ENCODE measurements around the gene TMA7.
A peak's percentile ranks its signal among the peaks of the same experiment; 100 is the strongest.
"Not testable (repeated sequence)": the region's sequence is repeated elsewhere in the genome, so short reads cannot be mapped to it uniquely, and the experiment has no call there.

Gene TMA7

GRCh38 chr3:48470286-48470685 is 30.2 kb downstream of the TMA7 start:
- no peak for DNase-seq

GRCh38 chr3:48472673-48472922 is 32.5 kb downstream of the TMA7 start:
- no peak for DNase-seq

GRCh38 chr3:48472923-48473616 is 33.0 kb downstream of the TMA7 start:
- peak; percentile 93 for DNase-seq

DNA sequence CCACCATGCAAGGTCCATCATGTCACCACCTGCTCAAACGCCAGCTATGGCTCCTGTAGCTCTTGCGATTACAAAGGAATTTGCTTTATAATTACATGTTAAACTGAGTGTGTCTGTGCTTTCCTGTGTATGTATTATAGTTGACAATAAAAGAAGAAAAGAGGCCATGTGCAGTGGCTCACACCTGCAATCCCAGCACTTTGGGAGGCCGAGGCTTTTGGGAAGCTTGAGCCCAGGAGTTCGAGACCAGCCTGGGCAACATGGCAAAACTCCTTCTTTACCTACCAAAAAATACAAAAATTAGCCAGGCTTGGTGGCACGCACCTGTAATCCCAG is 33.5 kb downstream of the TMA7 start:
- DNase-seq, result no peak

DNA sequence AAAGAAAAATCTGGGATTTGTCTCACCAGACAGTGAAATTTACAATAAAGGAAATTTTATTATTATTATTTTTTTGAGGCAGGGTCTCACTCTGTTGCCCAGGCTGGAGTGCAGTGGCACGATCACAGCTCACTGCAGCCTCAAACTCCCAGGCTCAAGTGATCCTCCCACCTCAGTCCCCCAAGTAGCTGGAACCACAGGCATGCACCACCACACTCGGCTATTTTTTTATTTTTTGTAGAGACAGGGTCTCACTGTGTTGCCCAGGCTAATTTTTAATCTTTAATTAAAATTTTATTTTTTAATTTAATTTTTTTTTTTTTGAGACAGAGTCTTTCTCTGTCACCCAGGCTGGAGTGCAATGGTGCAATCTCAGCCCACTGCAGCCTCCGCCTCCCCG is 34.0 kb downstream of the TMA7 start:
- not testable (repeated sequence) for DNase-seq

DNA sequence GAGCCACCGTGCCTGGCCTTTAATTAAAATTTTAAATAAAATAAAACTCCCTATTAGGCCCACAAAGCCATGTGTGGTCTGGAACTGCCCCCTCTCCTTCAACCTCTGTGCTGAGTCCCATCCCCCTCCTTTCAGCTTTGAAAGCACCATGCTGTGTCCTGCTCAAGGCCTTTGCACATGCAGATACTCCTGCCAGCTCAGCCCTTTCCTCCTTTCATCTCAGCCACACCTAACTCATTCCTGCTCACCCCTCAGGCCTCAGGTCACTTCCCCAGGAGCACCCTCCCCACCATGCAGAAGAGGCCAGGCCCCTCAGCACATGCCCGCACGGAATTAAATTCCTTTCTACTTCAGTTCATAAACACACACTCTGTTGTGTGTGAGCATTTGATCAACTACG is 34.6 kb downstream of the TMA7 start:
- no peak for DNase-seq

GRCh38 chr3:48475188-48475587 is 35.1 kb downstream of the TMA7 start:
- DNase-seq, result no peak

GRCh38 chr3:48476426-48477053 is 36.5 kb downstream of the TMA7 start:
- no peak for DNase-seq

GRCh38 chr3:48477959-48478520 is 38.0 kb downstream of the TMA7 start:
- DNase-seq, result no peak

DNA sequence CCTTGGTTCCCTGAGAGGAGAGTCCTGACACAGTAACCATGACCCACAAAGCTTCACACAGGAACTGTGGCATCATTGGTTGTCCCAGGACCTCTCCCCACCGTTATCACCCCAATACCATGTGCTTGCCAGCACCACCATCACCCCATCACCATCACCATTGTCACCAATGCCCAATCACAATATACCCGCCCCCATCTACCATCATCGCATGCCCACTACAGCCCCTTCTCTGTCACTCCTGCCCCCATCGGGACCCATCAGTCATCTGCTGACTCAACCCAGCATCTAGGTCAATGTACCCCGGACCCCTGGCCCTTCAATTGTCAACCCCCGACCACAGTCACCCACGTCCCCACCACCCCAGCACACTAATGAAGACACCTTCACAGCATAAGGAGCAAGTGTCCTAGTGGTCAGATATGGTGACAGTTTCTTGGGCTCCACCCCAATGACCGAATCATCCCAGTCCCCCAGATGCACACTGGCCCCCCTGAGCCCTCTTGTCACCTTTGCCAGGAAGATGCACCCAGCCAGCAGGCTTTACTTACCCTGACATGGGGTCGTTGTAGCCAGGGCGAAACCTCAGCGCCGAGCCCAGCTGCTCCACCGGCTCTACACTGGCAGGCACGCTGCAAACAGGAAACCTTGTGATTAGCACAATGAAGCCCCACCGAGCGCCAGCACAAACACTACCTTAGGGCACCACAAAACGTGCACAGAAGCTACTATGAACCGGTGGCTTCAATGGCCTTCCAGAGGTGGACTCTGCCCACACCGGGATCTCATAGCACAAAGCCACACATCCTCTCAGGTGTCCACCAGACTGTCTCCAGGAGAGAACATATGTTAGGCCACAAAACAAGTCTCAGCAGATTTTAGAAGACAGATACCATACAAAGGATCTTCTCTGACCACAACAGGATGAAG is 38.8 kb downstream of the TMA7 start:
- DNase-seq, result peak; percentile 49

DNA sequence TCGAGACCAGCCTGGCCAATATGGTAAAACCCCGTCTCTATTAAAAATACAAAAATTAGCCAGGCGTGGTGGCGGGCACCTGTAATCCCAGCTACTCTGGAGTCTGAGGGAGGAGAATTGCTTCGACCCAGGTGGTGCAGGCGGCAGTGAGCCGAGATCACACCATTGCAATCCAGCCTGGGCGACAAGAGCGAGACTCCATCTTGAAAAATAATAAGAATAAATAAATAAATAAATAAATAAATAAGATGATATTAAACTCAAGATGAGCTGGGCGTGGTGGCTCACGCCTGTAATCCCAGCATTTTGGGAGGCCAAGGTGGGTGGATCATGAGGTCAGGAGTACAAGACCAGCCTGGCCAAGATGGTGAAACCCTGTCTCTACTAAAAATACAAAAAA is 40.8 kb downstream of the TMA7 start:
- DNase-seq, result not testable (repeated sequence)

DNA sequence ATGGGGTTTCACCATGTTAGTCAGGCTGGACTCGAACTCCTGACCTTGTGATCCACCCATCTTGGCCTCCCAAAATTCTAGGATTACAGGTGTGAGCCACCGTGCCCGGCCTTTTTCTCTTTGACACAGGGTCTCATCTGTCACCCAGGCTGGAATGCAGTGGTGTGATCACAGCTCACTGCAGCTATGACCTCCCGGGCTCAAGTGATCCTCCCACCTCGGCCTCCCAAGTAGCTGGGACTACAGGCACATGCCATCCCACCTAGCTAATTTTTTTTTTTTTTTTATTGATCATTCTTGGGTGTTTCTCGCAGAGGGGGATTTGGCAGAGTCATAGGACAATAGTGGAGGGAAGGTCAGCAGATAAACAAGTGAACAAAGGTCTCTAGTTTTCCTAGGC is 42.8 kb downstream of the TMA7 start:
- not testable (repeated sequence) for DNase-seq

DNA sequence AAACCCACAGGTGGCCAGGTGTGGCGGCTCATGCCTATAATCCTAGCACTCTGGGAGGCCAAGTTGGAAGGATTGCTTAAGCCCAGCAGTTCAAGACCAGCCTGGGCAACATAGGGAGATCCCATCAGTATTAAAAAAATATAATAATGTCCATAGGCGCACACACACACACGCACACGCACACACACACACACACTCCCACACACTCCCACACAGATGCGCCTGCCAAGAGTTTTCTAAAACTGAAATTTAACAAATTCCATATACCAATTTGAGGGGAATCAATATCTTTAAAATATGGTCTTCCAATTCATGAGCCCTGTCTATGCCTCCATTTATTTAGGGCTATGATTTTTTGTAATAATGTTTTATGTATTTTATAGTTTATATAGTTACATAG is 46.9 kb downstream of the TMA7 start:
- DNase-seq, result no peak

DNA sequence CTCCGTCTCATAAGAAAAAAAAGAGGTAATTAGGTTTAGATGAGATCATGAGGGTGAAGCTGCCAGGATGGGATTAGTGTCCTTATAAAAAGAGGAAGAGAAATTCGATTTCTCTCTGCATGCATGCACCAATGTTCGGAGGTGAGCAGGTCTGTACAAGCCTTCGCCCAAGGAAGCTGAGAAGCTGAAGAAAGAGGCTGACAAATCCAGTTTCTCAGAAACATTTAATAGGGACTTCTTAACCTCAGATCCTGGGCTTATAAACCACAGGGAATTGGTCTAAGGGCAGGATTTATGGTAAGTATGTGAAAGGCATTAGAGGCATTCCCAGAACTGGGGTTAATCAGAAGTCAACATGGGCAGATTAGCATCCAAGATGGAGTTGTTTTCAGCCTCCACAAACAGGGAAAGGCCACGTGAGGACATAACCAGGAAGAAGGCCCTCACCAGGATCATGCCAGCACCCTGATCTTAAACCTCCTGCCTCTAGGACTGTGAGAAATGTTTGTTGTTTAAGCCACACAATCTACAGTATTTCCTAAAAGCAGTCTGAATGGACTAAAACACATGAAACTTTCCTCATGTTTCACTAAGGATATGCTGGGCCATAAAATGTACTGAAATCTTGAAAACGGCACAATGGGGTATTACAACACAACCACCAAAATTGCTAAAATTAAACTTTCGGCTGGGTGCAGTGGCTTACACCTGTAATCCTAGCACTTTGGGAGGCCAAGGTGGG is 52.6 kb downstream of the TMA7 start:
- no peak for DNase-seq

GRCh38 chr3:48493203-48493501 is 53.1 kb downstream of the TMA7 start:
- DNase-seq, result no peak
